ENCODE data around the gene MECR. TPM values are rescaled to one million over a fixed set of nuclear protein-coding genes. Genes with fewer than 3 reads are reported as not detected.
A peak's percentile ranks its signal among the peaks of the same experiment; 100 is the strongest.

The MECR gene, protein sequence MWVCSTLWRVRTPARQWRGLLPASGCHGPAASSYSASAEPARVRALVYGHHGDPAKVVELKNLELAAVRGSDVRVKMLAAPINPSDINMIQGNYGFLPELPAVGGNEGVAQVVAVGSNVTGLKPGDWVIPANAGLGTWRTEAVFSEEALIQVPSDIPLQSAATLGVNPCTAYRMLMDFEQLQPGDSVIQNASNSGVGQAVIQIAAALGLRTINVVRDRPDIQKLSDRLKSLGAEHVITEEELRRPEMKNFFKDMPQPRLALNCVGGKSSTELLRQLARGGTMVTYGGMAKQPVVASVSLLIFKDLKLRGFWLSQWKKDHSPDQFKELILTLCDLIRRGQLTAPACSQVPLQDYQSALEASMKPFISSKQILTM
- 29.1 TPM for polyA plus RNA-seq (2013, experiment 1 of 4)
- polyA plus RNA-seq (2013, experiment 2 of 4), result 33.0 TPM
- polyA plus RNA-seq (2013, experiment 3 of 4), result 26.3 TPM
- polyA plus RNA-seq (2013, experiment 4 of 4), result 33.2 TPM

DNA sequence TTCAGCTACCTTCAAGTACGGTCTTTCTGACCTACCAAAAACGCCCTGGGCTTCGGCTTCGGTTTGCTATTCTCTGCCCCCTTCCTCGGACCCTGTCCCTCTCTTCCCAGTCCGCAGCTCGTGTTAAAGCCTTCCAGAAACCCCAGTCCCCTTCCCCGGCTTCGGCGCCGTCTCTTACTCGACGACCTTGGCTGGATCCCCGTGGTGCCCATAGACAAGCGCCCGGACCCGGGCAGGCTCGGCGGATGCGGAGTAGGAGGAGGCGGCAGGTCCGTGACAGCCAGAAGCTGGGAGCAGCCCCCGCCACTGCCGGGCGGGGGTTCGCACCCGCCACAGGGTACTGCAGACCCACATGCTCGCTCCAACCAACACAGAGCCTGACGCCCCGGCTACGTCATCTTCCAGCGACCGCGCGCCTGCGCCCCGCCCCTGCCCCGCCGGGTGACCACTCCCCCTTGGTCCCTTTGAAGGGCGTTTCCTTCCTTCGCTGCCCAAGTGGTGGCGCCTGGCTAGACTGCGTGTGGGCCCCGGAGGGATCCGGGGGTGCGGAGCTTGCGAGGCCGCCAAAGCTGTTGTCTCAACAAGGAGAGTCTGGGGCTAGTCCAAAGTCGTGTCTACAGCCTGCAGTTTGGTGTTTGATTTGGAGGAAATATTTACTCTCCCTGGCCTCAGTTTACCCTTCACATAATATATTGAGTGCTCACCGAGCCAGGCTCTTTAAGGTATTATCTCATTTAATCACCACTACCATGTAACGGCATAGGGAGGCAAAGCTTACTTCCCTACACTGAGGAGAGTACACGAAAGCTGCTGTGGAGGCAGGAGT, at the start of gene MECR:
TSS of gene MECR (minus strand) at position 382 of the 826 bp plus-strand sequence. CDS start at position 354, 28 bp downstream.
- Histone ChIP-seq H3K4me1 (ENCODE audit: control insufficient read depth, insufficient read depth, low read length) (peaks cover 10% of the 10 kb centered on the region), H3K36me3 (ENCODE audit: control insufficient read depth, insufficient read depth, low read length) (no peaks in the 10 kb centered on the region), H3K27ac (ENCODE audit: insufficient read depth, low read depth, low read length, poor library complexity, severe bottlenecking) (no peak within 1 kb of the TSS), H3K27me3 (ENCODE audit: control insufficient read depth, insufficient read depth, low read length, poor library complexity, severe bottlenecking) (peaks cover 30% of the 10 kb centered on the region), H3K4me3 (ENCODE audit: insufficient read depth, low read depth, low read length) (peak within 1 kb of the TSS; percentile 90), H3K9me3 (ENCODE audit: control insufficient read depth, low read length) (no peaks in the 10 kb centered on the region)
- 4% methylated on average over 52 of the region's 52 CpGs for WGBS, 2 experiments

GRCh38 chr1:29279951-29280391, 49.2 kb upstream of the MECR start:
- Histone ChIP-seq H3K4me3 (ENCODE audit: insufficient read depth, low read depth, low read length) (no peak overlapping the region), H3K9me3 (ENCODE audit: control insufficient read depth, low read length) (no peaks in the 10 kb centered on the region), H3K36me3 (ENCODE audit: control insufficient read depth, insufficient read depth, low read length) (no peaks in the 10 kb centered on the region), H3K27ac (ENCODE audit: insufficient read depth, low read depth, low read length, poor library complexity, severe bottlenecking) (no peak overlapping the region), H3K27me3 (ENCODE audit: control insufficient read depth, insufficient read depth, low read length, poor library complexity, severe bottlenecking) (no peaks in the 10 kb centered on the region), H3K4me1 (ENCODE audit: control insufficient read depth, insufficient read depth, low read length) (peaks cover 18% of the 10 kb centered on the region)
- WGBS, 2 experiments, result 94 to 95% methylated on average over 11 of the region's 11 CpGs

DNA sequence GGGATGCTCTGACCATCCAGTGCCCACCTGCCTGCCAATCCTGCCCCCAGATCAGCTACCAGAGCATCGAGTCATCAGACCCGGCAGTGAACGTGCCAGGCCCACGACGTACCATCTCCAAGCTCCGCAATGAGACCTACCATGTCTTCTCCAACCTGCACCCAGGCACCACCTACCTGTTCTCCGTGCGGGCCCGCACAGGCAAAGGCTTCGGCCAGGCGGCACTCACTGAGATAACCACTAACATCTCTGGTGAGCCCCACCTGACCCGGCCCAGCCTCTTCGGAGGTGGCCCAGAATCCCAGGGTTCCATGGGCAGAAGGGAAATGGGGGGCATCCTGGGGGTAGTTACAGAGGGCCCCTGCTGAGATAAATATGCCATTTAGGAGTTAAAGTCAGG, 48.7 kb upstream of the MECR start:
- H3K9me3 ChIP-seq (ENCODE audit: control insufficient read depth, low read length), result no peaks in the 10 kb centered on the region
- H3K27me3 ChIP-seq (ENCODE audit: control insufficient read depth, insufficient read depth, low read length, poor library complexity, severe bottlenecking), result no peaks in the 10 kb centered on the region
- no peak overlapping the region for H3K4me3 ChIP-seq (ENCODE audit: insufficient read depth, low read depth, low read length)
- 92 to 94% methylated on average over 13 of the region's 13 CpGs for WGBS, 2 experiments
- H3K36me3 ChIP-seq (ENCODE audit: control insufficient read depth, insufficient read depth, low read length), result no peaks in the 10 kb centered on the region
- no peak overlapping the region for H3K27ac ChIP-seq (ENCODE audit: insufficient read depth, low read depth, low read length, poor library complexity, severe bottlenecking)
- H3K4me1 ChIP-seq (ENCODE audit: control insufficient read depth, insufficient read depth, low read length), result peaks cover 13% of the 10 kb centered on the region

- 89 to 94% methylated on average over 3 of the region's 3 CpGs for WGBS, 2 experiments
- Histone ChIP-seq H3K36me3 (ENCODE audit: control insufficient read depth, insufficient read depth, low read length) (no peaks in the 10 kb centered on the region), H3K27me3 (ENCODE audit: control insufficient read depth, insufficient read depth, low read length, poor library complexity, severe bottlenecking) (no peaks in the 10 kb centered on the region), H3K4me3 (ENCODE audit: insufficient read depth, low read depth, low read length) (no peak overlapping the region), H3K4me1 (ENCODE audit: control insufficient read depth, insufficient read depth, low read length) (peaks cover 4% of the 10 kb centered on the region), H3K9me3 (ENCODE audit: control insufficient read depth, low read length) (no peaks in the 10 kb centered on the region), H3K27ac (ENCODE audit: insufficient read depth, low read depth, low read length, poor library complexity, severe bottlenecking) (no peak overlapping the region)
Measured at GRCh38 chr1:29278124-29278523, 47.4 kb upstream of the MECR start.

DNA sequence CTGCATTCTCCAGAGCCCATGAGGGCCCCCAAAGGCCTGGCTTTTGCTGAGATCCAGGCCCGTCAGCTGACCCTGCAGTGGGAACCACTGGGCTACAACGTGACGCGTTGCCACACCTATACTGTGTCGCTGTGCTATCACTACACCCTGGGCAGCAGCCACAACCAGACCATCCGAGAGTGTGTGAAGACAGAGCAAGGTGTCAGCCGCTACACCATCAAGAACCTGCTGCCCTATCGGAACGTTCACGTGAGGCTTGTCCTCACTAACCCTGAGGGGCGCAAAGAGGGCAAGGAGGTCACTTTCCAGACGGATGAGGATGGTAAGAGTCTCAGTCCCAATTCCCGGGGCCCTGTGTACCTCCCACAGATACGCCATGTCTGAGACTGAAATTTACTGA, 44.7 kb upstream of the MECR start:
- Histone ChIP-seq H3K9me3 (ENCODE audit: control insufficient read depth, low read length) (no peaks in the 10 kb centered on the region), H3K4me1 (ENCODE audit: control insufficient read depth, insufficient read depth, low read length) (peaks cover 22% of the 10 kb centered on the region), H3K36me3 (ENCODE audit: control insufficient read depth, insufficient read depth, low read length) (no peaks in the 10 kb centered on the region), H3K27ac (ENCODE audit: insufficient read depth, low read depth, low read length, poor library complexity, severe bottlenecking) (no peak overlapping the region), H3K27me3 (ENCODE audit: control insufficient read depth, insufficient read depth, low read length, poor library complexity, severe bottlenecking) (no peaks in the 10 kb centered on the region), H3K4me3 (ENCODE audit: insufficient read depth, low read depth, low read length) (no peak overlapping the region)
- 95% methylated on average over 14 of the region's 14 CpGs for WGBS, 2 experiments

DNA sequence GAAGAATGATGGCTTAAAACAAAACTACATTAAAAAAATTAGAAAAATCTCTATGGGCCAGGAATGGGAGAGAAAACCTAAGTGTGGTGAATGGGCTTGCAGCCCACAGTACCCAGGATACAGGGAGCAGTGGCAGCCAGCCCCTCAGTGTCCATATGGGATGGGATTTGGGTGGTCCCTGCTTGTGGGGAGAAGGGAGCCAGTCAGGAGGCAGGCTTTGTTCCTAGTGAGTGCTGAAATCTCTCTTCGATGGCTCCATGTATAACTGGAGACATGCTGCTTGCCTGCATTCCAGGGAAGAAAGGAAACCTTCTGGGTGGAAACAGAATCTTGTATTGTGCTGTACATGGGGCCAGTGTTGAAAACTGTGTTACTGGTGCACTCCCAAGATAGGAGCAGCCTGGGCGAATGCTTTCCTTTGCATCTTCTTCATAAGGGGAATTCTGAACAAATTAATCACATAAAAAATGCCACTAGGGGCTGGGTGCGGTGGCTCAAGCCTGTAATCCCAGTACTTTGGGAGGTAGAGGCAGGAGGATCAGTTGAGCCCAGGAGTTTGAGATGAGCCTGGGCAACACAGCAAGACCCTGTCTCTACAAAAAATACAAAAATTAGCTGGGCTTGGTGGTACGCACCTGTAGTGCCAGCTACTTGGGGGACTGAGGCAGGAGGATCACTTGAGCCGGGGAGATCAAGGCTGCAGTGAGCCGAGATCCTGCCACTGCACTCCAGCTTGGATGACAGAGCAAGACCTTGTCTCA, 41.6 kb upstream of the MECR start:
- Histone ChIP-seq H3K27ac (ENCODE audit: insufficient read depth, low read depth, low read length, poor library complexity, severe bottlenecking) (peak overlapping the region; percentile 70), H3K4me3 (ENCODE audit: insufficient read depth, low read depth, low read length) (no peak overlapping the region), H3K4me1 (ENCODE audit: control insufficient read depth, insufficient read depth, low read length) (peaks cover 22% of the 10 kb centered on the region), H3K9me3 (ENCODE audit: control insufficient read depth, low read length) (no peaks in the 10 kb centered on the region), H3K27me3 (ENCODE audit: control insufficient read depth, insufficient read depth, low read length, poor library complexity, severe bottlenecking) (no peaks in the 10 kb centered on the region), H3K36me3 (ENCODE audit: control insufficient read depth, insufficient read depth, low read length) (no peaks in the 10 kb centered on the region)
- WGBS, 2 experiments, result 75 to 79% methylated on average over 6 of the region's 6 CpGs

DNA sequence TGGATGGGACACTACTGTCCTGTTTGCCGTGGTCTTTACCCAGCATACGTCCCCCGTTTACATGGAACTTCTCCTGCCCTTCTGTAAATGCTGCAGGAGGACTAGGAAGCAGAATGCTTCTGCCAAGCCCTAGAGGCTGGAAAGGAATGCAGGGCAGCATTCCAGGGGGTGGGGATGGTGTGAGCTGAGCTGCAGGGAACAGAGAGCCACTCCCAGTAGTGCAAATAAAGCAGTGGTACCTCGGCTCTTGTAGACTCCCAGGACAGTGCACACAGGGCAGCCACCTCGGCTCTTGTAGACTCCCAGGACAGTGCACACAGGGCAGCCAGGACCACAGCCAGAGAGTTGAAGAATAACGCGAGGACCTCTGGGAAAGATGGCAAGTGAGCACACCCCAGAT, 41.0 kb upstream of the MECR start:
- Histone ChIP-seq H3K9me3 (ENCODE audit: control insufficient read depth, low read length) (no peaks in the 10 kb centered on the region), H3K27me3 (ENCODE audit: control insufficient read depth, insufficient read depth, low read length, poor library complexity, severe bottlenecking) (no peaks in the 10 kb centered on the region), H3K4me3 (ENCODE audit: insufficient read depth, low read depth, low read length) (no peak overlapping the region), H3K27ac (ENCODE audit: insufficient read depth, low read depth, low read length, poor library complexity, severe bottlenecking) (peak overlapping the region; percentile 70), H3K4me1 (ENCODE audit: control insufficient read depth, insufficient read depth, low read length) (peaks cover 22% of the 10 kb centered on the region), H3K36me3 (ENCODE audit: control insufficient read depth, insufficient read depth, low read length) (no peaks in the 10 kb centered on the region)
- 17 to 20% methylated on average over 7 of the region's 7 CpGs for WGBS, 2 experiments

- Histone ChIP-seq H3K27ac (ENCODE audit: insufficient read depth, low read depth, low read length, poor library complexity, severe bottlenecking) (no peak overlapping the region), H3K4me3 (ENCODE audit: insufficient read depth, low read depth, low read length) (no peak overlapping the region), H3K9me3 (ENCODE audit: control insufficient read depth, low read length) (no peaks in the 10 kb centered on the region), H3K4me1 (ENCODE audit: control insufficient read depth, insufficient read depth, low read length) (peaks cover 22% of the 10 kb centered on the region), H3K36me3 (ENCODE audit: control insufficient read depth, insufficient read depth, low read length) (no peaks in the 10 kb centered on the region), H3K27me3 (ENCODE audit: control insufficient read depth, insufficient read depth, low read length, poor library complexity, severe bottlenecking) (no peaks in the 10 kb centered on the region)
- WGBS, 2 experiments, result 69 to 79% methylated on average over 2 of the region's 3 CpGs
Measured at GRCh38 chr1:29270929-29271521, 40.3 kb upstream of the MECR start.

DNA sequence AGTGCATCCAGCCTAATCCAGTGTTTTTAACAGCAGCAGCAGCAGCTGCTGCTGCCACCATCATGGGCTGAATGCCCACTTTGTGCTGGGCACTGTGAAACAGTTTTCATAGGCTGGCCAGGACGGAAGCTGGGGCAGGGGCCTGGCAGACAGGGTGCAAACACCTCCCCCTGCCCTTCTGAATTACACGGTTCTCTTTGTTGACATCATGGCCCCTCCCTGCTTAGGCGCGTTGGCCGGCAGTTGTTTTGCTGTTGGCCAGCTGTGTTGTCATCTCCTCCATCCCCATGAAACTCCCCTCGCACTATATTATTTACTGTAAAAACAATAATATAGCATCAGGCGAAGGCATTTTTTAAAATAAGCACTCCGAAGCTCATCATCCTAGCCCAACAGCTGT, 38.6 kb upstream of the MECR start:
- no peaks in the 10 kb centered on the region for H3K27me3 ChIP-seq (ENCODE audit: control insufficient read depth, insufficient read depth, low read length, poor library complexity, severe bottlenecking)
- no peak overlapping the region for H3K27ac ChIP-seq (ENCODE audit: insufficient read depth, low read depth, low read length, poor library complexity, severe bottlenecking)
- H3K36me3 ChIP-seq (ENCODE audit: control insufficient read depth, insufficient read depth, low read length), result no peaks in the 10 kb centered on the region
- H3K9me3 ChIP-seq (ENCODE audit: control insufficient read depth, low read length), result no peaks in the 10 kb centered on the region
- no peak overlapping the region for H3K4me3 ChIP-seq (ENCODE audit: insufficient read depth, low read depth, low read length)
- 73 to 78% methylated on average over 8 of the region's 8 CpGs for WGBS, 2 experiments
- peaks cover 22% of the 10 kb centered on the region for H3K4me1 ChIP-seq (ENCODE audit: control insufficient read depth, insufficient read depth, low read length)
